ENCODE measurements around the gene MRPS11. TPM values are rescaled to one million over a fixed set of nuclear protein-coding genes. Genes with fewer than 3 reads are reported as not detected.

MRPS11 gene
- total and polyA plus RNA-seq, 2 donors from 2014 or later = 35.2 to 96.8 TPM

- H3K9ac ChIP-seq (ENCODE audit: low read length in 3 of 3) = no peak overlapping the region
- DNase-seq = no peak
- no peak for TF ChIP-seq CTCF (IDR thresholded peaks at IDR 0.05; ENCODE audit: borderline replicate concordance, extremely low read depth, insufficient read depth)
- H3K36me3 ChIP-seq (ENCODE audit: control insufficient read depth in 2 of 3, insufficient read depth in 3 of 3, low read length in 3 of 3) = no peaks in the 10 kb centered on the region
- no peaks in the 10 kb centered on the region for H3K4me1 ChIP-seq (ENCODE audit: control insufficient read depth in 2 of 3, insufficient read depth in 2 of 3, low read depth in 1 of 3, low read length in 3 of 3)
- no peak overlapping the region for H3K27ac ChIP-seq (ENCODE audit: low read depth in 2 of 2, low read length in 2 of 2)
- H3K4me3 ChIP-seq (ENCODE audit: low read length in 3 of 3) = no peak overlapping the region
- no peak for FAIRE-seq
- no peaks in the 10 kb centered on the region for H3K27me3 ChIP-seq (ENCODE audit: control insufficient read depth, insufficient read depth, low read length)
- H3K9me3 ChIP-seq (ENCODE audit: control insufficient read depth in 2 of 3, insufficient read depth in 1 of 3, low read length in 3 of 3) = peaks cover 0 to under 1% (median 0%) of the 10 kb centered on the region in 3 donors
- intact Hi-C loops (cut with DNase I) = no loop called here
Measured at GRCh38 chr15:88438181-88438580, 29.3 kb upstream of the MRPS11 start.

- H3K9me3 ChIP-seq (ENCODE audit: control insufficient read depth in 2 of 3, insufficient read depth in 1 of 3, low read length in 3 of 3) = peaks cover 0 to 7% (median 0%) of the 10 kb centered on the region in 3 donors
- H3K36me3 ChIP-seq (ENCODE audit: control insufficient read depth in 2 of 3, insufficient read depth in 3 of 3, low read length in 3 of 3) = no peaks in the 10 kb centered on the region
- no peaks in the 10 kb centered on the region for H3K27me3 ChIP-seq (ENCODE audit: control insufficient read depth, insufficient read depth, low read length)
- no peaks in the 10 kb centered on the region for H3K4me1 ChIP-seq (ENCODE audit: control insufficient read depth in 2 of 3, insufficient read depth in 2 of 3, low read depth in 1 of 3, low read length in 3 of 3)
- no peak overlapping the region for H3K9ac ChIP-seq (ENCODE audit: low read length in 3 of 3)
- FAIRE-seq (no peak), DNase-seq (no peak)
- no peak for TF ChIP-seq CTCF (IDR thresholded peaks at IDR 0.05; ENCODE audit: borderline replicate concordance, extremely low read depth, insufficient read depth)
- no peak overlapping the region for H3K27ac ChIP-seq (ENCODE audit: low read depth in 2 of 2, low read length in 2 of 2)
- intact Hi-C loops (cut with DNase I) = no loop called here
- H3K4me3 ChIP-seq (ENCODE audit: low read length in 3 of 3) = no peak overlapping the region
Measured at GRCh38 chr15:88440021-88440420, 27.5 kb upstream of the MRPS11 start.

GRCh38 chr15:88441076-88441730 is 26.3 kb upstream of the MRPS11 start:
- FAIRE-seq (no peak), DNase-seq (no peak)
- Histone ChIP-seq H3K4me1 (ENCODE audit: control insufficient read depth in 2 of 3, insufficient read depth in 2 of 3, low read depth in 1 of 3, low read length in 3 of 3) (no peaks in the 10 kb centered on the region), H3K4me3 (ENCODE audit: low read length in 3 of 3) (no peak overlapping the region), H3K27ac (ENCODE audit: low read depth in 2 of 2, low read length in 2 of 2) (no peak overlapping the region), H3K36me3 (ENCODE audit: control insufficient read depth in 2 of 3, insufficient read depth in 3 of 3, low read length in 3 of 3) (no peaks in the 10 kb centered on the region), H3K9ac (ENCODE audit: low read length in 3 of 3) (no peak overlapping the region), H3K27me3 (ENCODE audit: control insufficient read depth, insufficient read depth, low read length) (no peaks in the 10 kb centered on the region), H3K9me3 (ENCODE audit: control insufficient read depth in 2 of 3, insufficient read depth in 1 of 3, low read length in 3 of 3) (peaks cover 0 to 7% (median 0%) of the 10 kb centered on the region in 3 donors)
- no peak for TF ChIP-seq CTCF (IDR thresholded peaks at IDR 0.05; ENCODE audit: borderline replicate concordance, extremely low read depth, insufficient read depth)
- intact Hi-C loops (cut with DNase I) = no loop called here

GRCh38 chr15:88447206-88447605 is 20.3 kb upstream of the MRPS11 start:
- no peak for TF ChIP-seq CTCF (IDR thresholded peaks at IDR 0.05; ENCODE audit: borderline replicate concordance, extremely low read depth, insufficient read depth)
- Histone ChIP-seq H3K4me3 (ENCODE audit: low read length in 3 of 3) (no peak overlapping the region), H3K36me3 (ENCODE audit: control insufficient read depth in 2 of 3, insufficient read depth in 3 of 3, low read length in 3 of 3) (no peaks in the 10 kb centered on the region), H3K27ac (ENCODE audit: low read depth in 2 of 2, low read length in 2 of 2) (no peak overlapping the region), H3K27me3 (ENCODE audit: control insufficient read depth, insufficient read depth, low read length) (no peaks in the 10 kb centered on the region), H3K4me1 (ENCODE audit: control insufficient read depth in 2 of 3, insufficient read depth in 2 of 3, low read depth in 1 of 3, low read length in 3 of 3) (no peaks in the 10 kb centered on the region), H3K9ac (ENCODE audit: low read length in 3 of 3) (no peak overlapping the region), H3K9me3 (ENCODE audit: control insufficient read depth in 2 of 3, insufficient read depth in 1 of 3, low read length in 3 of 3) (peaks cover 0 to 7% (median 0%) of the 10 kb centered on the region in 3 donors)
- intact Hi-C loops (cut with DNase I) = no loop called here
- DNase-seq (no peak), FAIRE-seq (no peak)

Data from kidney (tissue), 14 donors.